Neural progenitor cell (in vitro differentiated cells): ENCODE results near the gene TLR1. TPM values are rescaled to one million over a fixed set of nuclear protein-coding genes. Genes with fewer than 3 reads are reported as not detected.
"Not testable (repeated sequence)": the region's sequence is repeated elsewhere in the genome, so short reads cannot be mapped to it uniquely, and the experiment has no call there.

Experiments used
- DNase-seq: peaks from one replicate; pipeline ENCODE4 v3.0.0-alpha.2; 2016; ENCODE audit warnings: low spot score
- H2AFZ ChIP-seq: fragments of 200-600 bp; sonication (generic); replicated peaks from 2 replicates; pipeline ENCODE4 v1.6.1; 2016; ENCODE audit warnings: antibody characterized with exemption
- H3F3A ChIP-seq: fragments of 200-600 bp; sonication (generic); 2 replicates; pipeline ENCODE4 v1.6.1; 2016; ENCODE audit warnings: antibody characterized with exemption, low read depth
- H3K27ac ChIP-seq: fragments of 200-600 bp; sonication (generic); 2 replicates; pipeline ENCODE4 v1.5.1; 2016; ENCODE audit warnings: mild to moderate bottlenecking
- H3K27me3 ChIP-seq: fragments of 200-600 bp; sonication (generic); 2 replicates; pipeline ENCODE4 v1.6.1; 2016; ENCODE audit warnings: mild to moderate bottlenecking, moderate library complexity
- H3K36me3 ChIP-seq: fragments of 200-600 bp; sonication (generic); 2 replicates; pipeline ENCODE4 v1.5.1; 2016
- H3K4me1 ChIP-seq: fragments of 200-600 bp; sonication (generic); 2 replicates; pipeline ENCODE4 v1.6.1; 2016; ENCODE audit warnings: mixed run types
- H3K4me2 ChIP-seq: fragments of 200-600 bp; sonication (generic); 2 replicates; pipeline ENCODE4 v1.6.1; 2016
- H3K4me3 ChIP-seq: fragments of 200-600 bp; sonication (generic); 2 replicates; pipeline ENCODE4 v1.5.1; 2016
- H3K79me2 ChIP-seq: fragments of 200-600 bp; sonication (generic); 2 replicates; pipeline ENCODE4 v1.6.1; 2016; ENCODE audit warnings: low read depth
- H3K9ac ChIP-seq: fragments of 200-600 bp; sonication (generic); 2 replicates; pipeline ENCODE4 v1.6.1; 2016
- H3K9me3 ChIP-seq: fragments of 200-600 bp; sonication (generic); 2 replicates; pipeline ENCODE4 v1.5.1; 2016; ENCODE audit warnings: low read depth
- H4K20me1 ChIP-seq: fragments of 200-600 bp; sonication (generic); 2 replicates; pipeline ENCODE4 v1.6.1; 2016; ENCODE audit warnings: low read depth
- H3K27ac Mint-ChIP-seq: 3 replicates; pipeline ENCODE4 v1.8.0; 2021; ENCODE audit warnings: mixed read lengths
- H3K27me3 Mint-ChIP-seq: 2 replicates; pipeline ENCODE4 v1.8.0; 2022; ENCODE audit warnings: low read depth, mild to moderate bottlenecking, inconsistent platforms, moderate library complexity, mixed read lengths; ENCODE audit not compliant: insufficient read depth
- H3K36me3 Mint-ChIP-seq: 3 replicates; pipeline ENCODE4 v1.8.0; 2021; ENCODE audit warnings: mixed read lengths
- H3K4me1 Mint-ChIP-seq: 3 replicates; pipeline ENCODE4 v1.8.0; 2021; ENCODE audit warnings: mixed read lengths
- H3K4me3 Mint-ChIP-seq: 3 replicates; pipeline ENCODE4 v1.8.0; 2021; ENCODE audit warnings: mild to moderate bottlenecking, moderate library complexity, mixed read lengths
- H3K9me3 Mint-ChIP-seq: 3 replicates; pipeline ENCODE4 v1.8.0; 2020; ENCODE audit warnings: mixed read lengths
- CTCF ChIP-seq: fragments of 200-600 bp; sonication (generic); IDR thresholded peaks from 2 replicates; pipeline ENCODE4 v1.5.1; 2017; ENCODE audit warnings: antibody characterized with exemption, mild to moderate bottlenecking
- EZH2 ChIP-seq: fragments of 200-600 bp; sonication (generic); IDR thresholded peaks from 2 replicates; pipeline ENCODE4 v1.6.1; 2017; ENCODE audit warnings: antibody characterized with exemption, mild to moderate bottlenecking, moderate library complexity
- EZH2phosphoT487 ChIP-seq: fragments of 200-600 bp; sonication (generic); IDR thresholded peaks from 2 replicates; pipeline ENCODE4 v1.6.1; 2017; ENCODE audit warnings: antibody characterized with exemption
- total RNA-seq: library from RNA; depleted of rRNA; stranded (reverse); fragments of >200 nt; gene quantifications from 2 replicates; pipeline ENCODE4 v1.2.3, GENCODE V29; 2015; ENCODE audit warnings: low replicate concordance

The TLR1 gene
- total RNA-seq, 1 donor from 2014 or later = not detected

DNA sequence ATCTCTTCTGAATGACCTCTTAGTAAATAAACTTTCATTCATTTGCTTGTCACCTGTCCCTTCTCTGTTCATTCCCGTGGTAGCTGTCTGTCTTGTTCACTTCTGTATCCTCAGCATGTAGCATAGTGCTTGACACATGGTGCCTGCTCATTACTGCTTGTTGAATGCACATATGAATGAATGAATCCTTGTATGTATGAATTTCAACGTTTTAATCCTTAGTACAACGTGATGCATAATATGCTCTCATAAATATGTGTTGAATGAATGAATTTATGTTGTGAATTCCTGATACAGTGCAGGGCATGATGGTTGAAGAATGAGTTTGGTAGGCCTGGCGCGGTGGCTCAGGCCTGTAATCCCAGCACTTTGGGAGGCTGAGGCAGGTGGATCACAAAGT is 24.8 kb downstream of the TLR1 start:
- Mint-ChIP-seq H3K9me3 (no peaks in the 10 kb centered on the region), H3K27me3 (no peaks in the 10 kb centered on the region), H3K36me3 (no peaks in the 10 kb centered on the region), H3K27ac (no peak overlapping the region), H3K4me1 (peaks cover 2% of the 10 kb centered on the region), H3K4me3 (no peak overlapping the region)
- Histone ChIP-seq H3K4me1 (no peaks in the 10 kb centered on the region), H3K9me3 (no peaks in the 10 kb centered on the region), H3K36me3 (no peaks in the 10 kb centered on the region), H3F3A (no peaks in the 10 kb centered on the region), H3K27me3 (no peaks in the 10 kb centered on the region), H3K27ac (no peak overlapping the region), H2AFZ (no peak overlapping the region), H3K4me2 (no peak overlapping the region), H3K4me3 (no peak overlapping the region), H4K20me1 (no peaks in the 10 kb centered on the region), H3K9ac (no peak overlapping the region), H3K79me2 (no peaks in the 10 kb centered on the region)
- TF ChIP-seq EZH2phosphoT487 (no peak), CTCF (no peak), EZH2 (no peak)
- no peak for DNase-seq

GRCh38 chr4:38777925-38778324 is 26.7 kb downstream of the TLR1 start:
- not testable (repeated sequence) for H3K4me3 Mint-ChIP-seq, H3K9me3 Mint-ChIP-seq, H4K20me1 ChIP-seq, H3K36me3 ChIP-seq, H3K27me3 ChIP-seq, H3K4me2 ChIP-seq, H3K4me3 ChIP-seq, H3K4me1 ChIP-seq, H3F3A ChIP-seq, H3K9ac ChIP-seq, H3K4me1 Mint-ChIP-seq, H3K79me2 ChIP-seq, H3K27ac ChIP-seq, H3K27me3 Mint-ChIP-seq, H3K27ac Mint-ChIP-seq, H2AFZ ChIP-seq, DNase-seq, H3K9me3 ChIP-seq, H3K36me3 Mint-ChIP-seq

- H3K27me3 Mint-ChIP-seq = peaks cover 2% of the 10 kb centered on the region
- no peak for TF ChIP-seq EZH2phosphoT487
- no peak for TF ChIP-seq EZH2
- TF ChIP-seq CTCF = no peak
Observed at GRCh38 chr4:38775326-38775725, 29.3 kb downstream of the TLR1 start.

DNA sequence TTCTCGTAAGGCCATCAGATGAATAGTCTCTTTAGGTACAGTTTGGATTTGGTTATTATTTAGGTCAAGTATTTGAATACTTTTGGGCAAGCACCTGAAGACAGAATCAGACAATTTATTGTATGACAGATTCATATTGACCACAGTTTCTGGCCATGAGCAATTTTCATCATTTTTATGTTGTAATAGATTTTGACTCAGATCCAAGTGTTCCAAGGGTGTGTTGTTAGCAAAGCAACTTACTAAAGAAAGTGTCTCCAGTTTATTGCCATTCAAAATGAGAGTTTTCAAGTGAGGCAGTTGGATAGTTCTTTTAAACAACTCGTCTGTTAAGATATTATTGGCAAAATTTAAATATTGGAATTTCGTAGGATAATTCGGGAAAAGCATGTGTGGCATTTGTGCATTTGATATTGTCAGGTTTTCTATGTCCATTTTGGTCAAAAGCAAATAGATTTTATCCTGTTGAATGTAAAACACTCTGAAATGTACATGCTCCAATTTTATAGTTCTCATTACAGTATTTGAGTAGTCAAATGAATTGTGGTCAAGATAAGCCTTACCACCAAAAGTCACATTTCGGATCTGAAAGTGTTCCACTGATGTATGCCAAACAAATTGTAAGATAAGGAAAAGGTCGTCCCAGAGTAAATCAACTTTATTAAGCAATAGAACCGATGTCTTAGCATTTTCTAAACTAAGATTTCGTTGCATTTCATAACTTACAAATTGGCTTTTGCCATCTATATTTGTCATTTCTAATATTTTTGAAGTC is 30.2 kb downstream of the TLR1 start:
- DNase-seq = no peak
- H3K4me1 ChIP-seq = no peaks in the 10 kb centered on the region
- no peaks in the 10 kb centered on the region for H3K36me3 ChIP-seq
- no peak for TF ChIP-seq CTCF
- TF ChIP-seq EZH2 = no peak
- no peak for TF ChIP-seq EZH2phosphoT487
- H3K4me2 ChIP-seq = no peak overlapping the region
- Mint-ChIP-seq H3K4me3 (no peak overlapping the region), H3K27me3 (peaks cover 4% of the 10 kb centered on the region), H3K27ac (no peak overlapping the region), H3K9me3 (peaks cover 6% of the 10 kb centered on the region), H3K36me3 (no peaks in the 10 kb centered on the region), H3K4me1 (peaks cover 2% of the 10 kb centered on the region)
- H3K79me2 ChIP-seq = no peaks in the 10 kb centered on the region
- H3K27ac ChIP-seq = no peak overlapping the region
- no peaks in the 10 kb centered on the region for H3K27me3 ChIP-seq
- H3K4me3 ChIP-seq = no peak overlapping the region
- H3K9me3 ChIP-seq = no peaks in the 10 kb centered on the region
- no peak overlapping the region for H2AFZ ChIP-seq
- H3K9ac ChIP-seq = no peak overlapping the region
- H4K20me1 ChIP-seq = no peaks in the 10 kb centered on the region
- no peaks in the 10 kb centered on the region for H3F3A ChIP-seq

More at GRCh38 chr4:38775326-38775725, 29.3 kb downstream of the TLR1 start:
- H3K27me3 ChIP-seq = no peaks in the 10 kb centered on the region
- H3K9me3 ChIP-seq = no peaks in the 10 kb centered on the region
- H3K79me2 ChIP-seq = no peaks in the 10 kb centered on the region
- H2AFZ ChIP-seq = no peak overlapping the region
- H3K27ac ChIP-seq = no peak overlapping the region
- no peak overlapping the region for H3K4me3 ChIP-seq
- no peaks in the 10 kb centered on the region for H3F3A ChIP-seq
- no peaks in the 10 kb centered on the region for H3K4me1 ChIP-seq
- H3K4me2 ChIP-seq = no peak overlapping the region
- Mint-ChIP-seq H3K4me3 (no peak overlapping the region), H3K36me3 (no peaks in the 10 kb centered on the region), H3K4me1 (no peaks in the 10 kb centered on the region), H3K27ac (no peak overlapping the region), H3K9me3 (peaks cover 2% of the 10 kb centered on the region)
- H3K36me3 ChIP-seq = no peaks in the 10 kb centered on the region
- no peaks in the 10 kb centered on the region for H4K20me1 ChIP-seq
- no peak overlapping the region for H3K9ac ChIP-seq
- DNase-seq = no peak

DNA sequence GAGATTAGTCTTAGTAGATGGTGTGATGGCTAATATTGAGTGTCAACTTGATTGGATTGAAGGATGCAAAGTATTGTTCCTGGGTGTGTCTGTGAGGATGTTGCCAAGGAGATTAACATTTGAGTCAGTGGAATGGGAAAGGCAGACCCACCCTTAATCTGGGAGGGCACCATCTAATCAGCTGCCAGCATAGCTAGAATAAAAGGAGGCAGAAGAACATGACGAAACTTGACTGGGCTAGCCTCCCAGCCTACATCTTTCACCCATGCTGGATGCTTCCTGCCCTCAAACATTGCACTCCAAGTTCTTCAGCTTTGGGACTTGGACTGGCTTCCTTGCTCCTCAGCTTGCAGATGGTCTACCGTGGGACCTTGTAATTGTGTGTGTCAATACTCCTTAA is 34.3 kb downstream of the TLR1 start:
- H3K9me3 Mint-ChIP-seq, H3K4me3 ChIP-seq, H3K27ac ChIP-seq, H3K36me3 ChIP-seq, H3K27ac Mint-ChIP-seq, H3K36me3 Mint-ChIP-seq, H3K27me3 ChIP-seq, H4K20me1 ChIP-seq, H3K4me1 Mint-ChIP-seq, H3F3A ChIP-seq, H2AFZ ChIP-seq, DNase-seq, H3K9me3 ChIP-seq, H3K9ac ChIP-seq, H3K4me1 ChIP-seq, H3K4me3 Mint-ChIP-seq, H3K79me2 ChIP-seq, H3K27me3 Mint-ChIP-seq, H3K4me2 ChIP-seq: not testable (repeated sequence)
